ENCODE results near the gene SLC35F2. TPM values are rescaled to one million over a fixed set of nuclear protein-coding genes. Genes with fewer than 3 reads are reported as not detected.

Gene SLC35F2
- polyA plus RNA-seq, 1 of the 3 experiments (the other 2 are of a cell fraction) = 12.4 TPM

DNA sequence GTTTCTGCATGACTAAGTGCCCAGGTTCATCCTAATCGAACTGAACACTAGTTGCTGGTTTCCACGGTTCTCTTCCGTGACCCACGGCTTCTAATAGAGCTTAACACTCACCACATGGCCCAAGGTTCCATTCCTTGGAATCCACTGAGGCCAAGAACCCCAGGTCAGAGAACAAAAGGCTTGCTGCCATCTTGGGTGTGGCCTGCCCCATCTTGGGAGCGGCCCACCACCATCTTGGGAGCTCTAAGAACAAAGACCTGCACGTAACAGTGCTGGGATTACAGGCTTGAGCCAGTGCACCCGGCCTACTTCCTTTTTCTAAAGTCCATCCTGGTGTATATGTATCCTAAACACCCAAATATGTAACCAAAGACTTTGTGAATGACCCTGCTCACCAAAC is 68.8 kb downstream of the SLC35F2 start:
- no peak overlapping the region for H3K4me2 ChIP-seq
- ChIA-PET CTCF (interaction anchor here (0.7 kb wide), 1 partner anchor 10 kb away, joined by 3 read pairs; no protein-coding TSS in a partner anchor), POLR2A (no interaction called here)
- peaks cover 0 to 3% of the 10 kb centered on the region in 2 experiments; a peak in 1 of 4 replicates for H3K4me1 ChIP-seq (ENCODE audit: control insufficient read depth in 1 of 2, insufficient read depth in 2 of 2, low read depth in 1 of 2, low read length in 1 of 2)
- H3K9me3 ChIP-seq = no peaks in the 10 kb centered on the region
- 98% methylated on average over 6 of the region's 7 CpGs for WGBS (ENCODE audit: low lambda C conversion rate)
- no peak overlapping the region for H3K4me3 ChIP-seq (ENCODE audit: low read depth in 2 of 2, low read length in 1 of 2)
- H3K9me2 ChIP-seq = no peaks in the 10 kb centered on the region
- H3K36me3 ChIP-seq (replicated peaks in 1 of 2; ENCODE audit: control insufficient read depth in 1 of 2, insufficient read depth in 2 of 2, low read length in 1 of 2) = no peaks in the 10 kb centered on the region
- no peaks in the 10 kb centered on the region for H3K27me3 ChIP-seq (ENCODE audit: insufficient read depth)
- no peak for TF ChIP-seq FOSL2 (IDR thresholded peaks at IDR 0.05; ENCODE audit: borderline replicate concordance, low read depth)
- no peak for TF ChIP-seq IRF3 (IDR thresholded peaks at IDR 0.05; ENCODE audit: low read depth, low read length)
- TF ChIP-seq EP300 (IDR thresholded peaks at IDR 0.05; ENCODE audit: borderline replicate concordance in 1 of 2, low read depth in 1 of 2, low read length in 1 of 2) = no peak
- TF ChIP-seq TEAD4 (IDR thresholded peaks at IDR 0.05; ENCODE audit: borderline replicate concordance, insufficient read depth) = no peak
- TF ChIP-seq, protein P1, sequence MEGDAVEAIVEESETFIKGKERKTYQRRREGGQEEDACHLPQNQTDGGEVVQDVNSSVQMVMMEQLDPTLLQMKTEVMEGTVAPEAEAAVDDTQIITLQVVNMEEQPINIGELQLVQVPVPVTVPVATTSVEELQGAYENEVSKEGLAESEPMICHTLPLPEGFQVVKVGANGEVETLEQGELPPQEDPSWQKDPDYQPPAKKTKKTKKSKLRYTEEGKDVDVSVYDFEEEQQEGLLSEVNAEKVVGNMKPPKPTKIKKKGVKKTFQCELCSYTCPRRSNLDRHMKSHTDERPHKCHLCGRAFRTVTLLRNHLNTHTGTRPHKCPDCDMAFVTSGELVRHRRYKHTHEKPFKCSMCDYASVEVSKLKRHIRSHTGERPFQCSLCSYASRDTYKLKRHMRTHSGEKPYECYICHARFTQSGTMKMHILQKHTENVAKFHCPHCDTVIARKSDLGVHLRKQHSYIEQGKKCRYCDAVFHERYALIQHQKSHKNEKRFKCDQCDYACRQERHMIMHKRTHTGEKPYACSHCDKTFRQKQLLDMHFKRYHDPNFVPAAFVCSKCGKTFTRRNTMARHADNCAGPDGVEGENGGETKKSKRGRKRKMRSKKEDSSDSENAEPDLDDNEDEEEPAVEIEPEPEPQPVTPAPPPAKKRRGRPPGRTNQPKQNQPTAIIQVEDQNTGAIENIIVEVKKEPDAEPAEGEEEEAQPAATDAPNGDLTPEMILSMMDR (IDR thresholded peaks at IDR 0.05) = no peak
- no peak for TF ChIP-seq POLR2AphosphoS5 (IDR thresholded peaks at IDR 0.05; ENCODE audit: low read depth, low read length)
- TF ChIP-seq RCOR1 (IDR thresholded peaks at IDR 0.05; ENCODE audit: low read length) = no peak
- TF ChIP-seq RFX5 (IDR thresholded peaks at IDR 0.05; ENCODE audit: low read length) = no peak
- TF ChIP-seq MAX (IDR thresholded peaks at IDR 0.05; ENCODE audit: low read depth) = no peak
- H4K20me1 ChIP-seq (ENCODE audit: insufficient read depth) = no peaks in the 10 kb centered on the region
- no peaks in the 10 kb centered on the region for H3K79me2 ChIP-seq (ENCODE audit: insufficient read depth)
- no peak overlapping the region for H3K27ac ChIP-seq (ENCODE audit: low read depth in 2 of 2, low read length in 1 of 2)
- H2AFZ ChIP-seq (ENCODE audit: low read depth) = no peak overlapping the region
- H3F3A ChIP-seq (replicated peaks; ENCODE audit: insufficient read depth) = no peaks in the 10 kb centered on the region
- no peak for DNase-seq
- H3K9ac ChIP-seq = no peak overlapping the region

- Histone ChIP-seq H3K27me3 (ENCODE audit: insufficient read depth) (no peaks in the 10 kb centered on the region), H2AFZ (ENCODE audit: low read depth) (no peak overlapping the region), H3K4me1 (ENCODE audit: control insufficient read depth in 1 of 2, insufficient read depth in 2 of 2, low read depth in 1 of 2, low read length in 1 of 2) (peaks cover 0 to 3% of the 10 kb centered on the region in 2 experiments; a peak in 1 of 4 replicates), H3K36me3 (replicated peaks in 1 of 2; ENCODE audit: control insufficient read depth in 1 of 2, insufficient read depth in 2 of 2, low read length in 1 of 2) (no peaks in the 10 kb centered on the region), H3K27ac (ENCODE audit: low read depth in 2 of 2, low read length in 1 of 2) (no peak overlapping the region), H3K79me2 (ENCODE audit: insufficient read depth) (no peaks in the 10 kb centered on the region), H3K4me2 (no peak overlapping the region), H3K9me2 (no peaks in the 10 kb centered on the region), H3K4me3 (ENCODE audit: low read depth in 2 of 2, low read length in 1 of 2) (no peak overlapping the region), H4K20me1 (ENCODE audit: insufficient read depth) (no peaks in the 10 kb centered on the region), H3F3A (replicated peaks; ENCODE audit: insufficient read depth) (no peaks in the 10 kb centered on the region), H3K9ac (no peak overlapping the region), H3K9me3 (no peaks in the 10 kb centered on the region)
- TF ChIP-seq MXI1 (IDR thresholded peaks at IDR 0.05; ENCODE audit: low read depth, low read length) = no peak
- no peak for TF ChIP-seq TCF12 (IDR thresholded peaks at IDR 0.05)
- no peak for TF ChIP-seq GATA2 (CRISPR knock-in tag; IDR thresholded peaks at IDR 0.05)
- no peak for TF ChIP-seq REST (IDR thresholded peaks at IDR 0.05; ENCODE audit: low read depth, low read length)
- no peak for TF ChIP-seq GABPA (IDR thresholded peaks at IDR 0.05; ENCODE audit: low read depth)
- TF ChIP-seq FOXJ3 (CRISPR knock-in tag; IDR thresholded peaks at IDR 0.05) = no peak
- TF ChIP-seq EZH2phosphoT487 (IDR thresholded peaks at IDR 0.05; ENCODE audit: borderline replicate concordance, low read depth) = no peak
- no peak for TF ChIP-seq NRF1 (IDR thresholded peaks at IDR 0.05; ENCODE audit: low read depth, low read length)
- TF ChIP-seq POLR2AphosphoS5 (IDR thresholded peaks at IDR 0.05; ENCODE audit: low read depth, low read length) = no peak
- no peak for TF ChIP-seq JUND (IDR thresholded peaks at IDR 0.05)
- TF ChIP-seq PBX3 (IDR thresholded peaks at IDR 0.05) = no peak
- DNase-seq = no peak
- ChIA-PET POLR2A (no interaction called here), CTCF (interaction anchor here (1.2 kb wide), 1 partner anchor 34 kb away, joined by 3 read pairs; no protein-coding TSS in a partner anchor)
- WGBS (ENCODE audit: low lambda C conversion rate) = 95% methylated on average over 5 of the region's 5 CpGs
Observed at GRCh38 chr11:107787733-107788132, 70.9 kb downstream of the SLC35F2 start.
